AG08395 (cell line): ENCODE data around the gene MGAT4B.
"Not testable (repeated sequence)": the region's sequence is repeated elsewhere in the genome, so short reads cannot be mapped to it uniquely, and the experiment has no call there.

Source experiments
- DNase-seq: peaks from one replicate; pipeline ENCODE4 v3.0.0; 2012; ENCODE audit warnings: mixed read lengths, low spot score

MGAT4B gene

DNA sequence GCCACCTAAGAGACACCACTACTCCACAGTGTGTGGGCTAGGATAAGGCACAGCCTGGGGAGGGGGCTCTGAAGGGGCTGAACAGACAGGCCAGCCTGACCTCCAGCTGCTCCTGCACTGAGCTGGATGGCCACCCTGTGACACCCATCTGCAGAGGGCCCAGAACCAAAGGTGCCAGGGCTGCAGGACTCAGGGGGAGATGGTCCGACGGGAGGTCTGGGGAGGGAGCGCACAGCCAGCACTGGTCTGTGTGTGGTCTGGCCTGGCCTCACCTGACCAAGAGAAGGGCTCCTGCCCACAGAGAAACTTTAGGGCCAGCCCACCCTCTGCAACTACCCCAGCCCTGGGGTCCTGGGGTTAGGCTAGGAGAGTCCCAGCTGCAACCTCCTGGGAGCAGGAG, 12.1 kb downstream of the MGAT4B start:
- no peak for DNase-seq

DNA sequence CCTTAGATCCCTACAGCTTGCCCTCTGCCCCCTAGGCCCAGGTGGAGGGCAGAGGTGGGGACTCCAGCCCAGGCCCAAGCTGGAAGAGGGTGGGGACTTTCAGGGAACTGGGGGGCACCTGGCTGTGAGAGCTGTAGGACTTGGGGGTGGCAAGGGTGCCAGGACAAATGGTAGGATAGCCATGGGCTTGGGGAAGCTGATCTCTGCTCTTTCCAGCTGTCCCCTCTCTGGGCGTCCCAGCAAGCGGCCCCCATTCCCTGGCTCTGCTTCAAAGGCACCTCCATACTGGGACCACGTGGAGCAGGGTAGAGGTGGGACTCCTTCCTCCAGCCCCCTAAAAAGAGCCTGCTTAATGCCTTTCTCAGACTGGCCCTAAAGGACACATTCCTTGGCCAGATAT, 12.5 kb downstream of the MGAT4B start:
- no peak for DNase-seq

DNA sequence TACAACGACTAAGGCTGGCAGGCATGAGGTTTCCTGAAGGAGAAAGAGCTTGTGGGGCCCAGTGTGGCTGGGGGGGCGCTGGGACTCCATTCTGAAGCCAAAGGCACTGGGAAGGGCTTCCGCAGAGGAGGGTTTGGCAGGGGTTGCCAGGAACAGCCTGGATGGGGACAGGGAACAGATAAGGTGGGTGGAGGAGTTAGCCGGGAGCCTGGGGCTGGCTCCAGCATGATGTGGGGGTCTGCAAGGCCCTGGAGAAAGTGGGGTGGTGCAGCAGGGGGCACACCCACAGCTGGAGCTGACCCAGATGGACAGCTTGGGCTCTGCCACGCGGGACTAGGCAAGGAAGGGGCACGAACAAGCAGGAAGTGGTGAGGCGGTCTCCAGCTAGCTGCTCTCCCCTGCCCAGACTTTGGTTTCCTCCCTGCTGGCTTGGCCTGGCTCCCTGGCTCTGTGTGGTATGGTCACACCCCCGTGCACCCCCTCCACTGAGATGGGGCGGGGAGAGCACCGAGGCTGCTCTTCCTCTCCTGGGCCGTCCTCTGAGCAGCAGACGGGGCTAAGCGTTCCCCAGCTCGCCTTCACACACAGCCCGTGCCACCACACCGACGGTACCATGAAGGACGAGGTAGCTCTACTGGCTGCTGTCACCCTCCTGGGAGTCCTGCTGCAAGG, 13.1 kb downstream of the MGAT4B start, which contains the start of gene LTC4S:
TSS of gene LTC4S (plus strand) at position 519 of the 672 bp plus-strand sequence. CDS start at position 614, 95 bp downstream.
- DNase-seq, result peak; percentile 83

- no peak for DNase-seq
Observed at GRCh38 chr5:179792612-179793467, 13.8 kb downstream of the MGAT4B start.

DNA sequence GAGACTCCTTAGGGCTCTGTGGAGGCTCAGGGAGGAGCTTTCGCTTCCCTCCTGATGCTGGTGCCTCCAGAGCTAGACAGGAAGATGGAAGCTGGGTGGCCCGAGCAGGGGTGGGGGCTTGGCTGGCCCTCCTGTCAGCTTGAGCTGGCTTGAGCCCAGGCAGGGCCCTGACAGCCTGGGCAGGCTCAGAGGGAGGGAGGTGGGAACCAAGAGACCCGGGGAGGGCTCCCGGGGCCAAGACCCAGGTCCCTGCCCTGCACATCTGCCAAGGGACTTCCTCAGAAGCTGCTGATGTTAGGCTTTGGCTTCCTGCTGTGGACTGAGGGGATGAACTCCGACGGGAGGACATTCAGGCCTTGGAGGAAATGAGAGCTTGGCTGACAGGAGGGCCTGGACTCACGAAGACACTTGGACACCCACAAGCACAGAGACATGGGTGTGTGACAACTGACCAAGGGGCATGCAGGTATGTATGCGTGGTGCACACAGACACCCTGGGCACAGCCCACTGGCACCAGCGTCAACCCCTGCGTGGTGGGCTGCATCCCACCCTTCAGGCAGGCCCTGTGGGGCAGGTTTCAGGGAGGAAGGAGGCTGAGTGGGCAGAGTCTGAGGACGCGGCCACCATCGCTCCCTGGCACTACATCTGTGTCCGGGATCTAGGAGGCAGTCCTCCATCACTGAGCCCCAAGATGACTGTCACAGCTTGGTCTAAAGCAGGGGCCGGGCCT, 14.6 kb downstream of the MGAT4B start:
- DNase-seq, result no peak

DNA sequence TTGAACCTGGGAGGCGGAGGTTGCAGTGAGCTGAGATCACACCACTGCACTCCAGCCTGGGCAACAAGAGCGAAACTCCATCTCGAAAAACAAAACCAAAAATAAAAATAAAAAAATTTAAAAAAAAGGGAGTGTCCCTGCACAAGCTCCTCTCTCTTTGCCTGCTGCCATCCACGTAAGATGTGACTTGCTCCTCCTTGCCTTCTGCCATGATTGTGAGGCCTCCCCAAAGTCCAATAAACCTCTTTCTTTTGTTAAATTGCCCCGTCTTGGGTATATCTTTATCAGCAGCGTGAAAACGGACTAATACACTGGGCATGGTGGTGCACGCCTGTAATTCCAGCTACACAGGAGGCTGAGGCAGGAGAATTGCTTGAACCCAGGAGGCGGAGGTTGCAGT, 17.4 kb downstream of the MGAT4B start:
- not testable (repeated sequence) for DNase-seq

- no peak for DNase-seq
Observed at GRCh38 chr5:179788193-179788854, 18.3 kb downstream of the MGAT4B start.

GRCh38 chr5:179786861-179787260, 19.8 kb downstream of the MGAT4B start:
- no peak for DNase-seq

DNA sequence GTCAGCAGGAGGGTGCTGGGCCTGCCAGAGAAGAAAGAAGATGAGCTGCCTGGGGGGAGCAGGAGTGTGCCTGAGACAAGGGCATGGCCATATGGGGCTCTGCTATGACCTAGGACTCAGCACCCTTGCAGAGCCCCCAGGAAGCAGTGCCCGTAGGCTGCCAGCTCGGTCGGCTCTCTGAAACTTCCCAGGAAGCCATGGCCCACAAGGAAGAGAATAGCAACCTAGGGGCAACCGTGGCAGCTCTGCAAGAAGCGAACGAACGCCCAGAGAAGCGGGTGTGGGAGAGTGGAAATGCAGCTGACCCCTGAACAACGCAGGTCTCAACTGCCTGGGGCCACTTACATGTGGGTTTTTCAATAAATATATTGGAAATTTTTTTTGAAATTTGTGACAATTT, 23.5 kb downstream of the MGAT4B start:
- DNase-seq, result no peak

- DNase-seq, result no peak
Observed at GRCh38 chr5:179781846-179782245, 24.8 kb downstream of the MGAT4B start.

DNA sequence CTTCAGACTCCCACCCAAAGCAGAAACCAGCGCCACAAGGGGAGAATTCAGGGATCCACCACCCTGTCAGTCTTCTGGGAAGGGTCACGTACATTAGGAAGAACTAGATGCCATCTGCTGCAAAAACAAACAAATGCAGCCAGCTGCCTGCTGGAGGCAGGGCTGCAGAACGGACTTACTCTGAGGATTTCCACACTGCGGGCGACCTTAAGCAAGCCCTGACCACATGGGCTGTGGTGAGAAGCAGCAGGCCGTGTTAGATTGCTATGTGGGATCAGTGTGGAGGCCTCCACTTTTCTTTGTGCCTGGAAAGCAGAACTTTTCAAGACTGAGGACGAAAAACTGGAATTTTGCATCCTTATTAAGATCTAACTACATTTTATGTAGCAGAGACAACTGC, 26.3 kb downstream of the MGAT4B start:
- no peak for DNase-seq

DNA sequence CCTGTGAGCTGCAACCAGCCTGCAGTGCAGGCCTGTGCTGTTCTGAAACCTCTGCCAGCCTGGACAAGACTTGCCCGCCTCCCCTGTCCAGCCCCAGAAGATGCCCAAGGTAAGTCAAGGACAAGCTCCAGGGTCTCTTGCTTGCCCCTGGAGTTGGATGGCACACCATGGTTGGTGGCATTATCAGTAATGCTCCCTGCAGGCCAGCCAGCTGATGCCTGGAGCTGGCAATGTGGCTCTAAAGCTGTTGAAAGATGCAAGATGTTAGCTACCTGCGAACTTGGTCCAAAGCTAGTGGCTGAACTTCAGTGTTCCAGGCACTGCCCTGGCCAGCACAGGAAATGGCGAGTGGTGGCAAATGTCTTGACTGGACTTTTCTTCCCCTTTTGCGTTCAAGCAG, 26.8 kb downstream of the MGAT4B start:
- DNase-seq, result no peak

DNA sequence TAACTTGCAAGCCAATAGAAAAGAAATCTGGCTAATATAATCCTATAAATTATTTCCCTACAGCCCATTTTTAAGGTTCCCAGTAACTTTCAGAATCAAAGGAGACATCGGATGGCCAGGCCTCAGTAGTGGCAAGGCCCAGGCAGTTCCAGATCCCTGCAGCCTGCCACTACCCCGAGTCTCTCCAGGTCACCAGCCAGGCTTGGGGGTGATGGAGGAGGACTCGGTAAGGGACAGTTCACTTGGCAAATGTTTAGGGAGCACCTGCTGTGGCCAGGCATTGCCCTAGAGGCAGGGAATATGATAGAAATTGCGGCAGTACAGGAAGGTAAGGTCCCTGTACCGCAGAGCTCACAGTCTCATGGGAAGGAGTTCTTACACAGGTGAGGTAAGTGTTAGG, 28.1 kb downstream of the MGAT4B start:
- no peak for DNase-seq

DNA sequence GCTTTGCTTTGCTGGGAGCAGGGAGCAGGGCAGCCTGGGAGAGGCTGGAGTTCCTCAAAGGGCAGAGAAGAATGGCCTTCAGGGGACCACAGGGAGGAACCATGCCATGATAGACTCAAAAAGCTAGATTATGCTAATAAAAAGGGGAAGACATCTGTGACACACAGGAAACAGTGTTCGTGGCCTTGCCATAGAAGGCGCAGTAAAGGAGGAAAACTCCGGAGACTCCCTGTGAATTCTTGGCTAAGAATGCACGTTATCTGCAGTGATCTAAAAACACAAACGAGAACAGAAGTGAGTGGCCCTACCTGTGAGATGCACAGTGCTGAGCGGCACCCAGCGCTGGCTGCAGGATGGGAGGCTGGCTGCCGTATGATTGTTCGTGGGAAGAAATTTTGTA, 28.8 kb downstream of the MGAT4B start:
- DNase-seq, result no peak

DNA sequence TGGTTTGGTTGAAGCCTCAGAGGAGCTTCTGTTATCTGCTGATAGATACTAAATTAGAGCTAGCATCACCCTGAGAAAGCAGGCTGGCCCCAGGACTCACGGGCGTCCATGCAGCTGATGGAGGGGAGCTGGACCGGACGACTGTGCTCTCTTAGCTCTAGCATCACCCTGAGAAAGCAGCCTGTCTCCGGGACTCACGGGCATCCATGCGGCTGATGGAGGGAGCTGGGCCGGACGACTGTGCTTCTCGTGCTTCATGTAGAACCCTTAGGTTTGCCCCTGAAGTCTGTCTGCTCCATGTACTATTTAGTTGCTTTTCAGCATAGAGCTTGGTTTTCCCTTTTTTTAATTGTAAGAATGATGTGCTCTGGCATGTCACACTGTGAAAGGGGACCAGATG, 29.2 kb downstream of the MGAT4B start:
- no peak for DNase-seq

GRCh38 chr5:179776411-179776938, 30.2 kb downstream of the MGAT4B start:
- no peak for DNase-seq

DNA sequence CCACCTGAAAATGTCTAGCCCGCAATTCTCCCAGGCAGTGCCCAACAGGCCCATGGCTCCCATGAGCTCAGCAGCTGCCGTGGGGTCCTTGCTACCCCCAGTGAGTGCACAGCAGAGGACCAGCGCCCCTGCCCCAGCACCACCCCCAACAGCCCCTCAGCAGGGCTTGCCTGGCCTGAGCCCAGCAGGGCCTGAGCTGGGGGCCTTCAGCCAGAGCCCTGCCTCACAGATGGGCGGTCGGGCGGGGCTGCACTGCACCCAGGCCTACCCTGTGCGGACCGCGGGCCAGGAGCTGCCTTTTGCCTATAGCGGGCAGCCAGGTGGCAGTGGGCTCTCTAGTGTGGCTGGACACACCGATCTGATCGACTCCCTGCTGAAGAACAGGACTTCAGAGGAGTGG, 32.2 kb downstream of the MGAT4B start:
- no peak for DNase-seq

GRCh38 chr5:179773686-179774040, 33.0 kb downstream of the MGAT4B start:
- DNase-seq, result no peak

DNA sequence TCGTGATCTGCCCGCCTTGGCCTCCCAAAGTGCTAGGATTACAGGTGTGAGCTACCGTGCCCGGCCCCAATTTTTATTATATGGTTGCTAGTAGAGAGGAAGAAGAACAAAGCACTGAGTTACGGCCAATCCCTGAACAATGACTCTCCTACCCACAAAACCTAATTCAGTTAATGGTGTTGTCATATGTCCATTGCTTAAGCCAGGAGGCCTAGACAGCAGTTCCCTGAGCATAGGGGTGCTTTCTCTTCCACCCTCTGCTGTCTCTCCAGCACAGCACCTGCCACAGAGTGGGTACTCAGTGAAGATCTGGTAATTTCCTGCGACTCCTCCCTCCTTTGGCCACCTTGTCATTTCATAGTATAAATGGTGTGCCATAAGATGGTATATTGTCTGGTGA, 34.3 kb downstream of the MGAT4B start:
- DNase-seq, result no peak

DNA sequence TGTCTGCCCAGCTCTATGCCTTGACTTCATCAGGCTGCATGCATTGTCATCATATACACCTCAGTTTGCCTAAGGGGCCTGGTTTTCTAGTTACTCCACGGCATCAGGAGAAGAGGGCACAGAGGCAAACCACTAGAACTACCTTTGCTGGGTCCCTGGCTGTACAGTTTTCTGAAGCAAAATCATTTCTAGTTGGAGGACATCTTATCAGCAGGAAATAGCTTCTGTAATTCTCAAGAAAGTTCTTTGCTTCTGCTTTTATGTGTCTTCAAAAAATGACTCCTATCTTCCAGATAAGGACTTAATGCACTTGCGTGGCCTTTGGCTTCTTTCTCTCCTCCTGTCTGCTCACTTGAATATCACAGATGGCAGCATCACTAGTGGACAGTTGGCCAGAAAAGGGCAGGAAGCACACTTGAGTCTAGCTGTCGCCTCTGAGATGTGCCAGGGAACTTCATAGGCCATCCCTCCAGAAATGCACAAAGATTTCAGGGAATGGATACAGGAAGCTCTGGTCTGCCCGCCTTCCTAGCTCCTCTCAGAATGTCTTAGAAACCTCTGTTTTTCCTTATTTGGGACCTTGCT, 35.3 kb downstream of the MGAT4B start:
- no peak for DNase-seq

DNA sequence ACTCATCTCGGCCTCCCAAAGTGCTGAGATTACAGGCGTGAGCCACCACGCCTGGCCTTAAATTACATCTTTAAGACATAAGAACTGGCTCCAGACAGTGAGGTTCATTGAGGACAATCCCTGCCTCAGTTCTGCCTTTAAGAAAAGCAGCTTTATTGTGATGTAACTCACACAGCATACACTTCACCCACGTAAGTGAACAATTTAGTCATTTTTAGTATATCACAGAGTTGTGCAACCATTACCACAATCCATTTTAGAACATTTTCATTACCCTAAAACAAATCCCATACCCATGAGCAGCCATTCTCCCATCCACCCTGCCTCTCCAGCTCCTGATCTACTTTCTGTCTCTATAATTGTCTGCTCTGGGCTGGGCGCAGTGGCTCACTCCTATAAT, 36.9 kb downstream of the MGAT4B start:
- no peak for DNase-seq

DNA sequence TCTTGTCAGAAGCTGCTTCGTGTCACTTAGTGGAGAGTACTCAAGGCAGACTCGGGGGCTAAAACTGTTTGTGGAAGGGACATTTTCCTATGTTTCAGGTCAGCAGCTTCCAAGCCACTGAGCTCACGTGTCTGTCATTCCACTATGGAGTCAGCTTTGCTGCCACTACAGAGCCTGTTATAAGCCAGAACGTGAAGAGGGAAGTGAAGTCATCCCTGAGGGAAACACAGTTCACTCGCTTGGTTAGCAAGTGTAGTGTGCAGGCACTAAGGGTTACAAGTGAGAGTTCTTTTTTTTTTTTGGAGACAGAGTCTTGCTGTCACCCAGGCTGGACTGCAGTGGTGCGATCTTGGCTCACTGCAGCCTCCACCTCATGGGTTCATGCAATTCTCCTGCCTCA, 37.4 kb downstream of the MGAT4B start:
- DNase-seq, result no peak
